ENCODE results near the gene CBLN3. TPM values are rescaled to one million over a fixed set of nuclear protein-coding genes. Genes with fewer than 3 reads are reported as not detected.

Gene CBLN3
- total RNA-seq, 1 experiment from 2014 or later, result 2.0 TPM

GRCh38 chr14:24463884-24464785 is 34.7 kb upstream of the CBLN3 start:
- POLR2A ChIA-PET, result no interaction called here
- RAD21 ChIA-PET (ENCODE audit: low non-redundant PET in 1 of 2, low total read pairs in 2 of 2, uncharacterized antibody in 2 of 2, unreplicated experiment in 2 of 2), result no interaction called here
- CTCF ChIA-PET, result no interaction called here

More at GRCh38 chr14:24463884-24464785, 34.7 kb upstream of the CBLN3 start:
- H3K36me3 ChIP-seq (ENCODE audit: control insufficient read depth in 1 of 2, insufficient read depth in 2 of 2, low read length in 2 of 2), result no peaks in the 10 kb centered on the region
- H4K20me1 ChIP-seq (ENCODE audit: insufficient read depth), result no peaks in the 10 kb centered on the region
- no TSS peak for BruUV-seq (replicated peaks)
- ATAC-seq (no peak), DNase-seq (ENCODE audit: low read depth, low spot score) (no peak)
- no peak overlapping the region for H3K4me2 ChIP-seq (ENCODE audit: low read length)
- intact Hi-C loops (cut with micrococcal nuclease), result no loop called here
- H2AFZ ChIP-seq (ENCODE audit: low read depth, low read length, poor library complexity, severe bottlenecking), result no peak overlapping the region
- no peak overlapping the region for H3K27ac ChIP-seq (ENCODE audit: low read depth, low read length)
- no peaks in the 10 kb centered on the region for H3K9me2 ChIP-seq (ENCODE audit: insufficient read depth)
- TF ChIP-seq MAX (IDR thresholded peaks at IDR 0.05), result no peak
- no peak for TF ChIP-seq TCF7L2 (IDR thresholded peaks at IDR 0.05; ENCODE audit: borderline replicate concordance, extremely low read depth, insufficient read depth, insufficient read length)
- no peak for TF ChIP-seq ZFX (IDR thresholded peaks at IDR 0.05)
- TF ChIP-seq ZBTB33 (IDR thresholded peaks at IDR 0.05; ENCODE audit: extremely low read depth, insufficient replicate concordance, low read length), result no peak
- TF ChIP-seq POLR2A (IDR thresholded peaks at IDR 0.05; ENCODE audit: borderline replicate concordance, extremely low read depth, insufficient read depth, insufficient read length), result no peak
- no peak for TF ChIP-seq SRF (IDR thresholded peaks at IDR 0.05; ENCODE audit: low read depth)
- TF ChIP-seq RAD21 (IDR thresholded peaks at IDR 0.05; ENCODE audit: low read depth), result no peak
- TF ChIP-seq SIN3A (IDR thresholded peaks at IDR 0.05; ENCODE audit: low read depth), result no peak
- TF ChIP-seq REST (IDR thresholded peaks at IDR 0.05; ENCODE audit: low read depth), result no peak
- no peak for TF ChIP-seq CTCF (IDR thresholded peaks at IDR 0.05 in 2 of 3, conservative IDR thresholded peaks at IDR 0.05 in 1 of 3; ENCODE audit: borderline replicate concordance in 1 of 3, insufficient read depth in 1 of 3, low read depth in 2 of 3, low read length in 2 of 3)
- TF ChIP-seq EGR1 (IDR thresholded peaks at IDR 0.05; ENCODE audit: low read depth), result no peak
- no peak for TF ChIP-seq SP1 (IDR thresholded peaks at IDR 0.05; ENCODE audit: low read depth)
- no peak for TF ChIP-seq ELF1 (IDR thresholded peaks at IDR 0.05; ENCODE audit: borderline replicate concordance, low read depth)
- no peak for TF ChIP-seq EZH2 (IDR thresholded peaks at IDR 0.05)
- no peak for TF ChIP-seq CEBPB (IDR thresholded peaks at IDR 0.05; ENCODE audit: low read depth)
- no peak for TF ChIP-seq CBX3 (IDR thresholded peaks at IDR 0.05; ENCODE audit: low read depth)
- no peak for TF ChIP-seq POLR2AphosphoS5 (IDR thresholded peaks at IDR 0.05; ENCODE audit: low read depth, low read length)
- TF ChIP-seq JUND (IDR thresholded peaks at IDR 0.05), result no peak
- H3K27me3 ChIP-seq (ENCODE audit: insufficient read depth, low read length), result no peaks in the 10 kb centered on the region
- H3K9me3 ChIP-seq (ENCODE audit: control insufficient read depth in 1 of 2, insufficient read depth in 1 of 2, low read depth in 1 of 2, low read length in 2 of 2), result no peaks in the 10 kb centered on the region
- H3K79me2 ChIP-seq (ENCODE audit: insufficient read depth, low read length), result no peaks in the 10 kb centered on the region
- H3K9ac ChIP-seq (ENCODE audit: low read length), result no peak overlapping the region
- H3K4me1 ChIP-seq (ENCODE audit: control insufficient read depth in 1 of 2, insufficient read depth in 2 of 2, low read length in 2 of 2), result no peaks in the 10 kb centered on the region
- H3K4me3 ChIP-seq (replicated peaks in 1 of 2; ENCODE audit: low read depth in 1 of 2, low read length in 2 of 2), result no peak overlapping the region
